Measurements from ENCODE around the gene TTLL8.

The TTLL8 gene

DNA sequence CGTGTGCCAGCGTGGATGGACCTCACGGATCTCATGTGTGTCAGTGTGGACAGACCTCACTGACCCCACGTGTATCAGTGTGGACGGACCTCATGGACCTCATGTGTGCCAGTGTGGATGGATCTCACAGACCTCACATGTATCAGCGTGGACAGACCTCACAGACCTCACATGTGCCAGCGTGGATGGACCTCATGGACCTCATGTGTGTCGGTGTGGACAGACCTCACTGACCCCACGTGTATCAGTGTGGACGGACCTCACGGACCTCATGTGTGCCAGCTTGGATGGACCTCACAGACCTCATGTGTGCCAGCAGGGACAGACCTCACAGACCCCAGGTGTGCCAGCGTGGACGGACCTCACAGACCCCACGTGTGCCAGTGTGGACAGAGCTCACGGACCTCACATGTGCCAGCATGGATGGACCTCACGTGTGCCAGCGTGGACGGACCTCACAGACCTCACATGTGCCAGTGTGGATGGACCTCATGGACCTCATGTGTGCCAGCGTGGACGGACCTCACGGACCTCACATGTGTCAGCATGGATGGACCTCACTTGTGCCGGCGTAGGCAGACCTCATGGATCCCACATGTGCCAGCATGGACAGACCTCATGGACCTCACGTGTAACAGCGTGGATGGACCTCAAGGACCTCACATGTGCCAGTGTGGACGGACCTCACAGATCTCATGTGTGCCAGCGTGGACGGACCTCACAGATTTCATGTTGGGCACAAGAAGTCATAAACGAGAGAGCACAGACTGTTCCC is 18.2 kb downstream of the TTLL8 start:
- DNase-seq = no peak

DNA sequence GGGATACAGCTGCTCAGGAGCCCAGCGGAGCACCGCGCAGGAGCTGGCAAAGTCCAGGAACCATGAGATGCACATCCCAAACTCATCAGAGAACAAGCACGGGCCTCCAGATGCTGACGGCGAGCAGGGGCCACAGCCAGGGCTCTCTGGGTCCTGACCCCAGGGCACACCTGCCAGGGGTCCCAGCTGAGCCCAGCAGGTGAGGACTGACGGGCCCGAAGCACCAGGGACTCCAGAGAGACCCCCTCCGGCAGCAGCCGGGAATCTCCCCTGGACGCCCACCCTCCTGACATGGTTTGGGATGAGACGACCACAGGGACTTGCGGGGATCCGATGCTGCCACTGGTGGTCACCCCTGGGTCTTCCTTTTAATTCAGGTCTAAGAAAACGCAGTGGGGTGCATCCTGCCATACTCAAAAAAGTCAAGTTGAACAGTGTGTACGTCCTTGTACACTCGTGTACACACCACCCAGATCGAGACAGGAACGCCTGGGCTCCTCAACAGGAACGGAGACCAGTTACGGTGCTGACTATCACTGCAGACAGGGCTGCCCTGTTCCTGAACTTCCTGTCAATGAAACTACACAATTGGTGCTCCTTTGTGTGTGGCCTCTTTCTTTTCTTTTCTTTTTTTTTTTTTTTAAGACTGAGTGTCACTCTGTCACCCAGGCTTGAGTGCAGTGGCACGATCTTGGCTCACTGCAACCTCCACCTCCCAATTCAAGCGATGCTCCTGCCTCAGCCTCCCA is 21.9 kb downstream of the TTLL8 start:
- no peak for DNase-seq

DNA sequence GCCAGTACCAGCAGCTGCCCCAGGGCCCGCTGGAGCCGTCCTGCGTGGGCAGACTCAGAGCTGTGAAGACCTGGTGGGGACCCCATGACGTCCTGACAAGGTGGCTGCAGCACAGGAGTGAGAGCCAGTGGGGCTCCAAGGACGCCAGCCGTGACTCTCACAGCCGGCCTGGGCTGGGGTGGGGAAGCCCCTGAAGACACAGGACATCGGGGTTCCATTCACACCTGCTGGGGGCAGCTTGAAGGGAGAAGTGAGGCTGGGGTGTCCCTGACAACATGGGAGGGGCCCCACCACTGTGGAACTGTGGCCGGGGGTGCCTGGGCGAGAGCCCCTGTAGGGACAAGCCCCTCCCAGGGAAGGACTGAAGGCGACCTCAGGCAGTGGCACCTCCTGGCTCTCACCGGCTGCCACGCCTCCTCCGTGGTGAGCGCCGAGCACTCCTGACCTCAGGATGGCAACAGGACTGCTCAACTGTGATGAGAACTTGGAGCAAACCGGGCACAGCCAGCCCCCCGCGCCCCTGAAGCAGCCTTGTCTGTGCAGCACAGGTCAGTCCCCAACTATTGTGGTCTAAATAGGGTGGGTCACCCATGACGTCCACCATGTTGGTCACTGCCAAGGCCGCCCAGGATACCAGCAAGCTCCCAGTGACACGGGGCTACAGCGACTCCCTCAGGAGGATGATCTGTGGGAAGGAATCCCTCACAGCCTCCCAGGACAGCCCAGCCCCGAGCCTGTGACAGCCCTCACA is 22.8 kb downstream of the TTLL8 start:
- DNase-seq = no peak

DNA sequence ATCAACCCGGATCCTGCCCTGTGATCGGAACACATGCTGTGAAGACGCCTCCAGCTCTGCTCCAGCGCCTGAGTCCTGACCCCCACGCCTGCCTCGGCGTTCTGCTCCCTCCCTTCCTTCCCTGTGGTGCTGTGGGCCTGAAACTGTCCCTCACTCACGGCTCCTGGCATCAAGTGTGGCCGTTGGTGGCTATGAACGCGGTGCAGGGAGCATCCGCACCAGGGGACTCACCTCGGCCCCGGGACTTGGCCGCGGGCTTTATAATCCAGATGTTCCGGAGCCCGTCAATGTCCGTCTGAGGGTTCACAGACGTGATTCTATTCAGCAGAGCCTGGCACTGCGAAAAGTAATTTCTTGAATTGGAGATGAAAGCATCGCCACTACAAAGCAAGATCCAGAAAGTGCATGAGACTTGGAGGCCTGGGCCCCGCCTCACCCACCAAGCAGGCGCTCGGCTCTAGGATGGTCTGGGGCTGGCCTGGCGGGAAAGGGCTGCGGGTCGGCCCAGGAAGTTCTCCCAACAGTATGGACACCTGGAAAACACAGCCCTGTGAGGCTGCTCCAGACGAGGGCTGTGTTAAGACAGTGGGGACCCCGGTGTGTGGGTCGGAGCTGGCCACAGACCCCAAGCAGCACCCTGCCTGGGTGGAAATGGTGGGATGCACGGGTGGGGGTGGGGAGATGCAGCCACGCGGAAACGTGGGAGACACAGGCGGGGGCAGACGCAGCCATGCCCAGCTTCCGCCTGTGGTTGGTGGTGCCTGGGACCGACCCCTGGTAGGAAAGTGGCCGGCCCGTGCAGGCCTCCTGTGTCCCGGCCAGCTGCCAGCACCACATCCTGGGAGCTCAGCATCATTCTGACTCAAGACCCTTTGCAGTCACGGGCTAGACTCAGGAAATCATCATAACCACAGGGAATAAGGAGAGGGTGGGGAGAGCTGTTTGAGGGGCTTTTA is 23.7 kb downstream of the TTLL8 start:
- no peak for DNase-seq

DNA sequence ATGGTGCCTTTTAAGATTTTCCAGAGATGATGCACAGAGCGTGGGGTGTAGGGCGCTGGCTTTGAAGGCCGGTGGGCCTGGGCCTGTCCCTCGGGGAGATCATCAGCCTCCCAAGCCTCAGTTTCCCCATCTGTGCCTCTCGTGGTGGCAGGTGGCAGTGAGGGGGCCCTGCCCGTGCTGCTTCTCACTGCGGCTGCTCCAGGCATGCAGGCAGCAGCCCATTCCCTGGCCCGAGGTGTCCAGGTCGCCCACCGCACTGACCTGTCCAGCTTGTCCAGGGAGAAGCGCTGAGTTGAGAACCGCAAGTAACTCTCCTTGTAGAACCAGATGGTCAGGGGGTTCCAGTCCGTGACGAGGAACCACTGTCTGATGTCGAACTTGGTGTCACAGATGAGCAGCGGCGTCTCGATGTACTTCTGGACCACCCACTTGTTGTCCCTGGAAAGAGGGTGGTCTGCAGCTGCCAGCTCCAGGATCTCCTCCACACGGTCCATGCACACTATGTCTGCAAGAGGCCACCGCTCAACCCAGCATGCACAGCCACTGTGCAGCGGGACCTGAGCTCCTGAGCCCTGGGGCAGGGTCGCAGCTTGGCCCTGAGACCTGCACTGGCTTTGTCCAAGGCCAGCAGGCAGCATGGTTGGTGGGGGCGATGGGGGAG is 25.0 kb downstream of the TTLL8 start:
- DNase-seq = no peak

DNA sequence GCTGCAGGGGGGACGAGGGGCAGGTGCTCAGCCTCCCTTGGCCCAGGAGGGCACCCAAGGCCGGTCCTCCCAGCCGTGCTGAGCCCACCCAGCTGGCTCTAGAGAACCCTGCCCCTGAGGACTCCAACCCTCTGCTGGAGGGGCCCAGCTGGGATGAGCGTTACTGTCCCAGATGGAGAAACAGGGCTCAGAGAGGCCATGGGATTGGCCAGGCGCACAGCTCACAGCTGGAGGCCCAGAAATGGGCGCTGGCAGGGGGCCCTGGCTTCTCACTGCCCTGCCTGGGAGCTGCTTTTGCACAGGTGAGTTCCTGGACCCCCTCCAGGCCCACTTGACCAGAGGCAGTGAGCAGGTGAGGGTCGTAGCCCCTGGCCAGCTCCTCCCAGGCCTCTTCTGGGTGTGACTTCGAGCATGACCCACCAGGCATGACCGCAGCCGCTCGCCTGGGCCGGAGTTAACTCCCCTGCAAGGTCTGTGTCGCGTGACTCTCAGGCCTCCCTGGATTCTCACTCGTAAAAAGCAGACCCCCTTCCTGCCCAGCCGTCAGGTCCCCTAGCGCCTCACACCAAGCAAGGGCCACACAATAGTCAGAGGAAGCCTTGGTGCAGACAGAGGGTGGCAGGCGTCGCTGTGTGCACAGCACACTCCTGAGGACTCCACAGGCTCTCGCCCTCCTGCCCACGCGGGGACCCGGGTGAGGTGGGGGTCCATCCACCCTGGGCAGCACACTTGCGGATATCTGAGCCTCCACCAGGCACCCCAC is 25.8 kb downstream of the TTLL8 start:
- DNase-seq = no peak

DNA sequence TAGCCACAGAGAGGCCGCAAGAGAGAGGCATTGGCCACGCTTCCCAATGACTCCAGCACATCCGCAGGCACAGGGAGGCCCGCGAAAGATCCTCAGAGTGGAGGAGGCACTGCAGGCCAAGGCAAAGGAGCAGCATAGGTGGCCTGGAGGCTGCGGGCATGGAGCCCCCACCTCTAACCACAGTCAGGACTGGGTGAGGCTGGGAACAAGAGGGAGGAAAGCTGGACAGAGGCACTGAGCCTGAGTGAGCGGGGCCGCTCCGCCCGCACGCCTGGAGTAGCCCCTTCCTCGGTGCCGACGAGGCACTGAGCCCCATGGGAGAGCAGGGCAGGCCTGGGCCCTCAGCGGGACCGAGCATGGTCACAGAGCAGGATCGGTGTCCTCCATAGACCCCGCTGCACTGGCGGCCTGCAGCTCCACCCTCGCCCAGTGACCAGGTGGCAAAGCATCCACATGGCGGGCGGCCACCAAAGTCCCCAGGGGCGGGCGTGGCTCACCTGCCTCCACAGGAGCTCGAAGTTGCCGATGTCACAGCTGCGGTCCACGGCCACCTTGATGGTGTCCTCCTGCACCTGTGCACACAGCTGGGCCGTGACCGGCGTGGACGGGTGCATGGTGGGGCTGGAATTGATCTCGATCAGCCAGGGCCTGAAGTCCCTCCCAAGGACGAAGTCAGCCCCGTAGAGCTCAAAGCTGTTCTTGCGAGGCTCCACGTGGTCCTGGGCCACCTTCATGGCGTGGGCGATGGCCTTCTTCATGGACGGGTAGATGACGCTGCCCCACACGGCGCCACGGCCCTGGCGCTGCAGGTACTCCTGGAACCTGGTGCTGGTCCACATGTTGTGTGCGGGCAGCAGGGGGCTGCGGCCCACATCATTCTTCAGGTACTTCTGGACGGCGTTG is 26.7 kb downstream of the TTLL8 start:
- no peak for DNase-seq

DNA sequence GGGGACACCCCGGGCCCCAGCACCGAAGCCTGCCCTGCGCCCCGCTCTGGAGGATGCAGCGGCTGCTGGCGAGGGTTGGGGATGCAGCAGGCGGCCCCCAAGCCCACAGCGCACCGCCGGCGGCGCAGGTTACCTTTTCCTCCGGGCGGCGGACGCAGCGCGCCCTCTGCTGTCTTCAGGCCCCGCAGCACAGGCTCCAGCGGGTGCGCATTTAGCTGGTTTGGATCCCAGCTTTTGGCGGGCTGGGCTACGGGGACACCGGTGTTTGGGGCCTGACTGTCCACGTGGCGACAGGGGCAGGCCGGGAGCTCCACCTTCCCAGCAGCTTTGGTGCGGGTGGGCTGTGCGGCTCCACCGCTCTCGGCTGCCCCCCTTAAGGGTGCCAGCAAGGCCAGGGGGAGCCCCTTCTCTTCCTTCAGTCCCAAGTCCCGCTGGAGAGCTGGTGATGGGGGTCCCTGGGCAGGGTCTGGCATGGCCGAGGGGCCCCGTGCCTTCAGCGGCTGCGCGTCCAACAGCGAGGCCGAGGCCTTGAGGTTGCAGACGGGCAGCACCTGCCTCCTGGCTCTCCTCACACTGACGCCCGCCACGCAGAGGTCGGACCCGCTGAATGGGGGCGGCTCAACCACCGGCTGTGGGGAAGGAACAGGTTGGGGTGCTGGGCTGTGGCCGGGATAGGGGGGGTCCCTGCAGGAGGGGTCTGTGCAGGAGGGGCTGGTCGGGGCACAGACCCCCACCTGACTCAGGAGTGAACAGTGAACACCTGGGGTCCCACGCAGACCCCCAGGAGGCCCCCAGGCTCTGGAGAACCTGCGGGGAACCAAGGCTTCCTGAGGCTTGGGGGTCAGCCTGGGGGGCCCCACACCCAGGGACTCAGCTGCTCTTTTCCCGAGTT is 27.6 kb downstream of the TTLL8 start:
- peak; percentile 56 for DNase-seq

DNA sequence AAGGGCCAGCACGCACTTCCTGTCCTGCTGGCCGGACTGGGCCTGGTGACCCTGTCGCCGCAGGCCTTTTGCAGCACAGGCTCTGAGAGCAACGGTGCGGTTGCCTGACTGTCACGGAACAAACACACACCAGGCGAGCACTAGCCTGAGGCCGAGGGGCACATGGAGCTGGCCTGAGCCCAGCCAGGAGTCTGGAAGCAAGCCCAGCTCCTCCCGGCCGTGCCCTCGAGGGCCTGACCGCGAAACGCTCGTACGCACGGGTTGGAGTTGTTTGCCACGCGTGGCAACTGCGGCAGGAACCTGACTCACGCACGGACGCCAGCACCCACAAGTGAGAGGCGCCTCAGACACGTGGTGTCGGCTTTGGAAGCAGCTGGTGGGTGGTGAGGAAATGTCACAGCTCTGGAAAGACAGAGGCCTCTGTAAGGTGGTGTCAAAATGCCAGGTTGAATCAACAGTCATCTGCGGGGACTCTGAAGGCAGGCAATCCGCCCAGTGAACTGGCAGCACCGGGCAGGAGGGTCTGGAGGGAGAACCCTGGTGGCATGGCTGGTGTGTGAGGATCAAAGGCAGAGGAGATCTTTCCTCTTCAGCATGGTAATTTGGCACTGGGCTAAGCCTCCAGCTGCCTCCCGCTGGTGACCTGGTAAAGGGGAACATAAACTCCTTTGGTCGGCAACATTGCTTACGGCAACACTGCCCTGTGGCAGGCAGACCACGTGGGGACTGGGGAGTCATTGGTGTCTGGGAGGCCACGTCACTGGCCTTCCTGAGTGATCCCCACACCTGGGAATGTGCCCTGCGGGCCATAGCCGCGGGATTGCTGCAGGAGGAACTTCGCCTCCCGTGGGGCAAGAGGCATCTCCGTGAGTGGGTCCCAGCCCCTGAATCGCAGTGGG is 30.2 kb downstream of the TTLL8 start:
- no peak for DNase-seq

DNA sequence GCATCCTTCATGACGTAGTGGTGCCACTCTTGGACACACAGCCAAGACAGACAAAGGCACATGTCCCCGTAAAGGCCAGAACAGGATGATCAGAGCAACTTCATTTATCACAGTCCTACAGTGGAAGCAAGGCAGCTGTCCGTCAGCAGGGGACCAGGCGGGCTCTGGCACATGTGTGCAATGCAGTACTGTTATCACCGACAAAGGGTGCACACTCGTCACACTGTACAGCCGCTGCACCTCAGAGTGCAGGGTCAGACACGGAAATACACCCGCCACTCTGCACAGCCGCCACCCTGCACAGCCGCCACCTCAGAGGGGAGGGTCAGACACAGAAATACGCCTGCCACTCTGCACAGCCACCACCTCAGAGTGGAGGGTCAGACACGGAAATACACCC is 32.1 kb downstream of the TTLL8 start:
- no peak for DNase-seq

DNA sequence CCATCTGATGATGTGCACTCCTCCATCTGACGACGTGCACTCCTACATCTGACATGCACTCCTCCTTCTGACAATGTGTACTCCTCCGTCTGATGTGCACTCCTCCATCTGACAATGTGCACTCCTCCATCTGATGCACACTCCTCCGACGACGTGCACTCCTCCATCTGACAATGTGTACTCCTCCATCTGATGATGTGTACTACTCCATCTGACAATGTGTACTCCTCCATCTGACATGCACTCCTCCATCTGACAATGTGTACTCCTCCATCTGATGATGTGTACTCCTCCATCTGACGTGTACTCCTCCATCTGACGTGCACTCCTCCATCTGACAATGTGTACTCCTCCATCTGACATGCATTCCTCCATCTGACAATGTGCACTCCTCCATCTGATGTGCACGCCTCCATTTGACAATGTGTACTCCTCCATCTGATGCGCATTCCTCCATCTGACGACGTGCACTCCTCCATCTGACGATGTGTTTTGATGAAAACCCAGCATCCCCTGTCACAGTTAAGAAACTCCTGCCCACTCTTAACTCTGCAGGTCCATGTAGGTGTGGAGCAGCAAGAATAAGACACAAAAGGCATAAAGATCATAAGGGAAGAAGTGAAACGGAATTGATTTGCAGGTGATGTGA is 35.8 kb downstream of the TTLL8 start:
- no peak for DNase-seq

DNA sequence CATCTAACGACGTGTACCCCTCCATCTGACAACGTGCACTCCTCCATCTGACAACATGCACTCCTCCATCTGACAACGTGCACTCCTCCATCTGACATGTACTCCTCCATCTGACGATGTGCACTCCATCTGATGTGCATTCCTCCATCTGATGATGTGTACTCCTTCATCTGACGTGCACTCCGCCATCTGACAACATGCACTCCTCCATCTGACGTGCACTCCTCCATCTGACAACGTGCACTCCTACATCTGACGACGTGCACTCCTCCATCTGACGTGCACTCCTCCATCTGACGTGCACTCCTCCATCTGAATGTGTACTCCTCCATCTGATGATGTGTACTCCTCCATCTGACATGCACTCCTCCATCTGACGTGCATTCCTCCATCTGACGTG is 37.5 kb downstream of the TTLL8 start:
- no peak for DNase-seq

DNA sequence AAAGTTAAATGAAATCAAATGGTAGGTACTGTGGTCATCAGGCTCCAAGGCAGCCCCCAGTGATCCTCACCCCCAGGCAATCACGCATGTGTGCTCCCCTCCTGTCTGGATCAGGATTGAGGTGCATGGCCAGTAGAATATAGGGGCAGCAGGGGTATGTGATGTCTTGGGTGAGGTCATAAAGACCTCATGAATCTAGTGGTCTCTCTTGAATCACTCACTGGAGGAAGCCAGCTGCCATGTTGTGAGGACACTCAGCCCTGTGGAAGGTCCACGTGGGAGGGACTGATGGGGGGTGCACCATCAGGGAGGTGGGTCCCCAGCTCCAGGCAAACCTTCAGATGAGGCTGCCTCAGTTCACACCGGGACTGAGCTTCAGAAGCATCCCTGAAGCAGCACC is 38.8 kb downstream of the TTLL8 start:
- no peak for DNase-seq

DNA sequence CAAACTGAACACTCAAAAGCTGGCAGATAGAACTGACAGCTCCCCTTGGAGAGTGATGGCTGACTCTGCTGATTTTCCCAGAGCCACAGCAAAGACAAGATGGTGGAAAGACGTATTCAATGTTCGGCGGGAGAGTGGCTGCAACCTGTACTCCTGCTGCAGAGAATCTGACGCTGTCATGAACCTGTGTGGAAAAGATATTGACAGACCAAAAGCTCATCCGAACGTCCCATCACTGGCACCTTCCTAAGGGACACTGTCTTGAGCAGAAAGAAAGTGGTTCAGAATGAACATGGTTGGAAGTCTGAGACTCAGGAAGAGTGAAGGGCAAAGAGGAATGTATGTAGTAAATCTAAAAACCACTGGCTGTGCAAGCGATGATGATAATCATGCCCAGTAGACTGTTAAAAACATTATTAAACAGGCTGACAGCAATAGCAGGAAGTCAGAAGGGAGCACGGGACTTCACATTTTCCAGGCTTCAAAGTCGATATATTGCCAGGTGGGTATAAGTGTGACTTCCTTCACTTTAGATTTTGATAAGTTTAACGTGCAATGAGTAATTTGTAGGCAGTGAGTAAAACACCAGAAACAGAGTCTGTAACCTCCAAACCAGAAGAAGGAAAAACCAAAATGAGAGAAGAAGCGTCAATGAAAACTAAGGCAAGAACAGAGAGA is 39.4 kb downstream of the TTLL8 start:
- no peak for DNase-seq

DNA sequence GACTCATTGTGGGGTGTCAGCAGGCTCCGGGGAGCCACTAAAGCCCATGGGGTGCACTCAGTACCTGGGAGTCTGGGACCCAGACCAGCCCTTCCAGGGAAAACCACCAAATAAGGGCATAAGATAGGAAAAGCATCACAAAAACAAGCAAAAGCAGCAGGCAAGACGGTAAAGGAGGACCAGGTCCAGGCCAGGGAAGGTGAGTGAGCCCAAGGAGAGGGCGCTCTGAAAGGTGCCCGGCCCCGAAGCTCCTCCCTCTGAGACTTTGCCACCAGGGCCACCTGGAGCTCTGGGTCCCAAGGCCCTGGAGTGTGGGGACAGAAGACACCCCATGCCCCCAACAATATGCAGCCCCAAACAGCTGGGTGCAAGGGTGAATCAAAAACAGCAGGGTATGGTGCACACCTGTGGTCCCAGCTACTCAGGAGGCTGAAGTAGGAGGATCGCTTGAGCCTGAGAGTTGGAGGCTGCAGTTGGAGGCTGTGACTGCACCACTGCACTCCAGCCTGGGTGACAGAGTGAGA is 40.3 kb downstream of the TTLL8 start:
- DNase-seq = no peak

DNA sequence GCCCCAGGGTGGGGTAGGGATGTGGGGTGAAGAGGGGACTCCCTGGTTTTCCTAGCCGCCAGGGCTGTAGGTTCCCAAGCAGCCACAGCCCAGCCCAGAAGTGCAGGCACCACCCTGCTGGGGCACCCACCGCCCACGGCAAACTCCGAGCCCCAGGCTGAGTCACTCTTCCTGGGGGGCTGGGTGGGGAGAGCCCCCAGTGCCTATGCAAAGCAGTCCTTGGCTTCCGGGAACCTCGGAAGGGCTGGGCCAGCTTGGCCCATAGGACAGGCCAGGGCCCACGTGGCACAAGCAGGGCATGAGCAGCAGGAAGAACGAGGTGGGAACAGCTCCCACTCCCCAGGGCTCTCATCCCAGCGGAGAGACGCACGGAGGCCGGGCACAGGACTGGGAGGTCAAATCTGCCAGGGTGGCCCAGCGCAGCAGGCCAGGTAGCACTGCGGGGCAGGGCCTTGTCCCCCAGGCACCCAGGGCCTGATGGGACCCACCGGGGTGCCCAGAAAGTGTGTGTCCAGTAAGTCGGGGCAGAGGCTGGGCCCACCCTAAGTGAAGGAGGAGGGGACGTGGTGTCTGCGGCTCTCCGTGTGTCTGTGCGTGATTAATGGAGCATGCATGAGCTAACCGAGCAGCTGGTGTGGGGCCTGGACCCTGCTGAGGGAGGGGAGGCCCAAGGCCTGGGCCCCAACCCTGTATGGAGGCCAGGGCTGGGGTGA is 41.0 kb downstream of the TTLL8 start:
- DNase-seq = no peak
